T-helper 22 cell (primary cell): ENCODE measurements around the gene TUBB1.
"Not testable (repeated sequence)": the region's sequence is repeated elsewhere in the genome, so short reads cannot be mapped to it uniquely, and the experiment has no call there.

Experiments
- DNase-seq: peaks from one replicate; pipeline ENCODE4 v3.0.0-alpha.2; 2020; ENCODE audit warnings: low read depth

Gene TUBB1

DNA sequence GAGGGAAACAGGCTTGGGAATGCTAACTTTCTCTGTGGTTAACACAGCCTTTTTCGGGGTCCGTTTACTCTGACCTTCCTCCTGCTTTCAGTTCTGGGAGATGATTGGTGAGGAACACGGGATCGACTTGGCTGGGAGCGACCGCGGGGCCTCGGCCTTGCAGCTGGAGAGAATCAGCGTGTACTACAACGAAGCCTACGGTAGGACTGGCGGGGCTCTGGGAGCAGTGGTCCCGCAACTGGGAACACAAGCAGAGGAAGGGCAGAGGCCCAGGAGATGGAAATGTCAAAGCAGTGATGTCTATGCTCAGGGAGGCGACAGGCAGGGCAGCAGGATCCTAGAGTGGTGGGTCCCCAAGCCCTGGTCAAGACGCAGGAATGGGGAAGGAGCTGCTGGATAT is 3.5 kb downstream of the TUBB1 start:
- no peak for DNase-seq

DNA sequence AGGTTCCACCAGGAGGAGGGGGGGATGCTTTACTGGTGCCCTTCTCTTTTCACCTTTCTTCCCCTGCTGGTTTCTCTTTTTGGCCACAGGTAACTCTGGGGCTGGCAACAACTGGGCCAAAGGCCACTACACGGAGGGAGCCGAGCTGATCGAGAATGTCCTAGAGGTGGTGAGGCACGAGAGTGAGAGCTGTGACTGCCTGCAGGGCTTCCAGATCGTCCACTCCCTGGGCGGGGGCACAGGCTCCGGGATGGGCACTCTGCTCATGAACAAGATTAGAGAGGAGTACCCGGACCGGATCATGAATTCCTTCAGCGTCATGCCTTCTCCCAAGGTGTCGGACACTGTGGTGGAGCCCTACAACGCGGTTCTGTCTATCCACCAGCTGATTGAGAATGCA is 4.4 kb downstream of the TUBB1 start:
- no peak for DNase-seq

DNA sequence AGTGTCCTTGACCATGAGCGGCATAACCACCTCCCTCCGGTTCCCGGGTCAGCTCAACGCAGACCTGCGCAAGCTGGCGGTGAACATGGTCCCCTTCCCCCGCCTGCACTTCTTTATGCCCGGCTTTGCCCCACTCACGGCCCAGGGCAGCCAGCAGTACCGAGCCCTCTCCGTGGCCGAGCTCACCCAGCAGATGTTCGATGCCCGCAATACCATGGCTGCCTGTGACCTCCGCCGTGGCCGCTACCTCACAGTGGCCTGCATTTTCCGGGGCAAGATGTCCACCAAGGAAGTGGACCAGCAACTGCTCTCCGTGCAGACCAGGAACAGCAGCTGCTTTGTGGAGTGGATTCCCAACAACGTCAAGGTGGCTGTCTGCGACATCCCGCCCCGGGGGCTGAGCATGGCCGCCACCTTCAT is 4.9 kb downstream of the TUBB1 start:
- DNase-seq: no peak

DNA sequence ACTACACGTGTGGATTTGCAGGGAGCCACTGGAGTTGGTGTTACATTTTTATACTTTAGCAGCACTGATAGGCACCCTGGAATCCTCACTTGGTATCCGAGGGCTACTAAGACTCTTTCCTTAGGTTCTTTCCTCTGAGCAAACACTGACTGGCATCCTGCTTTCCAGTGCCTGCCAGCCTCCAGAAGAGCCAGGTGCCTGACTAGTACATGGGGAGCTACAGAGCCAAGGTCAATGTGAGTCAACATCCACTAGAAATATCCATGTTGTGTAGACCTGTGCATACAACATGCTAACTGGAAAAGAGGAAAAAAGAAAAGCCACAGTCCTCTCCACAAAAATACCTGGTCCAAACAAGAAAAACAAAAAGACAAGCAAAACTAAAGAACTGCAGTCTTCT is 5.9 kb downstream of the TUBB1 start:
- DNase-seq: no peak

DNA sequence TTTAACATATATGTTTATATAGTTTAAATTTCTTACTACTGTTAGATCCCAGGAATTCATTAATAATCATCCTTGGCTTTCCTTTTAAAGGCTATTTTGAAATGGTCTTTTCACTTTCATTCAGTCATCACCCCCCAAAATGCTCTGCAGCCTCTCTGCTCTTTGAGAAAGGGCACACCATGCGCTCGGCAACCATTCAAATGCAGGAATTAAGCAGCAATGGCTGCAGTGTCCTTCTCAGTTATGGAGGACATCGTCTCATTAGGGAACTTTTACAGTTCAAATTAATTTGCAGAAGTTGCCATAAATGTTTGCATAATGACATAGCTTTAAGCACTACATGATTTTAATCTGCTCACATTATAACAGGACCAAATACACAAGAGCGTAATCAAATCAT is 6.3 kb downstream of the TUBB1 start:
- DNase-seq: no peak

DNA sequence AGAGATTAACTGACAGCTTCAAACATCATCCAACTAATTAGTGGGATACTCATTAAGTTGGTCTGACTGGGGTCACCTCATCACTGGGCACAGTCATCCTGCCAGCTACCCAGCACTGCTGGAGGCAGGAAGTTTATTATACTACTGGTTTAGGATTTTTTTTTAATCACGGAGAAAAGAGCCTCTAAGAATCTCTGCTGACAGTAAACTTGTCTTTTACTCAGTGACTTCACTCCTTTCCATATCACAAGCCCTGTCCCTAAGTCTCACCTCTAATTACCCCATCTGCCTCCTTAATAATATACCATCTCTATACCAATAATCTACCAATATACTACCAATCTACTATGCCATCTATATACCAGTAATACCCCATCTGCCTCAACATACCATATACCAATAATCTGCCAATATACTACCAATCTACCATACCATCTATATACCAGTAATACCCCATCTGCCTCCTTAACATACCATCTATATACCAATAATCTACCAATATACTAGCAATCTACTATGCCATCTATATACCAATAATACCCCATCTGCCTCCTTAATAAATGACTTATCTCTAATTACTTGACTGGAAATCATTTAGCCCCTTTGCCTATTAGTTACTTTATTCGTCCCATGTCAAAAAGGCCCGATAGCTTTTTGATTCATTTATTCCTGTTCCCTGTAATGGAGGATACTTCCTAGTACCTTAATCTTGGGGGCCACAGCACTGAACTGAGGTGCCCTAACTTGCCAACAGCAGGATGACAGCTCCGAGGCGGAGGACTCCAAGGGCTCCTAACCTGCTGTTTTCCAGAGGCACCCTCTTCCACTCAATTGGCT is 7.9 kb downstream of the TUBB1 start:
- DNase-seq: no peak

DNA sequence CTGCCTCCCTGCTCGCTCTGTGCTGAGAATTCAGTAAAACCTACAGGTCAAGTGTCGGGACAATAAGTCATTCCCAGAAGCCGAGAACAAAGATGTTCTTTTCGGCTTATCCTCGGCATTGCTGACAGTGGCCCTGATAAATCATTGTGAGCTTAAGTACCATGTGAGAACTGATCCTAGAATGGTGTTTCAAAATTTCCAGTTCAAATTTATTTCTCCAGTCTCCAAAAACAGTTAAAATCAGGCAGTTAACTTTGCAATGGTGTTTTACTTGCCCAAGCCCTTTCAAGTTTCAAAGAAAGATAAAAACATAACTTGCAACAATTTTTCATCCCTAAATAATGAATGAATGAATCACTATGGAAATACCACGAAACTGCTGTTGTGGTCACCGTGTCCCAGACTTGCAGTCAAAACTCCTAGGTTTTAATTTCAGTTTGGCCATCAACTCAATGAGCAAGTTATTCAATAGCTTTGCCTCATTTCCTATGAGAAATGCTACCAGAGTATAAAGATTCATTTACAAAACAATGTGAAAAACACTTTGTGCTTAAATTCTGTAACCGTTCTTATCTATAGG is 8.6 kb downstream of the TUBB1 start:
- no peak for DNase-seq

DNA sequence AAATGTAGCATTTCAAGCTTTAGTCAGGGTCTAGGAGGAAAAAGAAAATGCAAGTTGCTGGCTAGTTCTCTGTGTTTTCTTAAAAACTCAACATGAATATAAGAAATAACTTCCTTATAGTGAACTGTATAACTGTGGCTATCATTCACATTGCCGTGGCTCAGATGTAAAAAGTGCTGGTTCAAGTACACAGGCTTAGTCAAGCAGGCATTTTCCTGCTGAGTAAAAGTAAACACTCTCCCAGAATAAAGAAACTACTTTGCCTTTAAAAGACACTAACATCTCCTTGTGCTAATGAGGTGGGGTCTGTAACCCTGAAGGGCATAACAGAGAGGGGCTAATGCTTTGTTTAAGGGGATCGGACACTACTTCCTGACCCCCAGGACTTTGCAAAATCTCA is 9.6 kb downstream of the TUBB1 start:
- DNase-seq: no peak

DNA sequence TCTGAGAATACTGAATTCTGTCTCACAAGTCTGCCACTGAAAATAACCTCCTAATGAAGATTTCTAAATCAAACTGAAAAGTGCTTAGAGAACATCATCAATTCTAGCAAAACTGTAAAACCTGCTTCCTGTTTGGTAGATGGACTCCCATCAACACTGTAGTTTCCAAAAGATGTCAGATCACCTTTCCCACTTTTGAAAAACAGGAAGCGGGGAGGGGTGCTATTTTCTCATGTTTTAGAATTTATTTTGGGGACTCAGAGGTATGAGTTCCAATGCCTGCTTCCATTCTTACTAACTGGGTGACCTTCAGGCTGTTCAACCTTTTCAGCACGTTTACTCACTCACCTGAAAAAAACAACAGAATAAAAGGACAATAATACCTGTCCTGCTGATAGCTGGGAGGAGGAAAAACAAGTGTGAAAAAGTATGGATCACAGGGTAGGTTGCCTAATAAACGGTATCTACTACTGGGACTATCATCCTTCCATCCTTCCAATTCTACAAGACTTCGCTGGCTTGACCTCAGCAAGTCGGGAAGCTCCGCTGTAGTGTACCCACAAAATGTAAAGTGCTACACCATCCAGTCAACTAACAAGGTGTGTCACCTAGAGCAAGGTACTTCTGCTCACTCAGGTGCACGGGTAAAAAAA is 11.8 kb downstream of the TUBB1 start:
- no peak for DNase-seq

DNA sequence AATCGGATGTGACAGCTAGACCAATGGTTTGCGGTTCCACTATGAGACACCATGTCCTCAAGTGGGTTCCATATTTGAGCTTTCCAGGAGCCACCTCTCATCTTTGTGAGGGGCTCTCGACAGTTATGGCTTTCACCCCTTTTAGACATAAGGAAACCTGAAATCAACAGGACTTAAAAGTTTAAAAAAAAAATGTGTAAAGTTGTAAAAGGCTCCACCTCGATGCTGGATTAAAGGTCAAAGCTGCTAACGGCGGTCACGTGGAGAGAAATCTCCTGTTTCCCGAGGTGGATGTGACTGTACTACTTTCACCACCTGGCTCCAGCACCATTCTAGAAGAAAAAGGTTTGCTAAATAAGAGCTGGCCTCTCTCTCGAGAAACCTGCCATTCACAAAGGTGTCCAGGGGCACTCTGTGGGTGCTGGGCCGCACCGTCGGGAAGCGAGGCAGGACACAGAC is 12.4 kb downstream of the TUBB1 start:
- DNase-seq: no peak

DNA sequence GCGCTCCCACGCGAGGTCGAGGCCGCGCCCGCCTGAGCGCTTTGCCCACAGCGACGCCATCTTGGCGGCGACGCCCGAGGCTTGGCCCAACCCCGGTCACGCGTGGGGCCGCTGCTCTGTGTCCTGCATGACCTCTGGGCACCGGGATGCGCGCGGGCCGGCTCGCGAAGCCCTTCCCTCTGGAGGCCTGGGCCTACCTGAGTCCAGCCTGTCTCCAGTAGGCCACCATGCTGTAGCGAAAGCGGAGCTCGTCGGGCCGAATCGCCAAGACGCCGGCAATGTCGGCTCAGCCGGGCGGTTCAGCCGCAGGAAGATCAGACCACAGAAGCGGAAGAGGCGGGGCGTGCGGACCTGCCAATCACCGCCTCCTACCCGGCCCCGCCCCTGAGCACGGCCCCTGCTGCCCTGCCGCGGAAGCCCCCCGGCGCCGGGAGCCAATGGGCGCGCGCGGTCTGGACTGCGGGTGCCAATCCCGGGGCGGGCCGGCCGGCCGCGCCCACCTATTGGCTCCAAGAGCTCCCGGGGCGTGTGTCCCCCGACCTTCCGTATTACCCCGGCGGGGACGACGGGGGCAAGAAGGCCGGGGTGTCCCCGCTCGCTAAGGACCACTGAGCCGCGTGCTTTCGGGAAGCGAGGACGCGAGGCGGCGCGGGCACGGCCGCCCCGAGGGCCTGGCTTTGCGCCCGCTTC is 12.9 kb downstream of the TUBB1 start, which contains the start of gene ATP5F1E:
ATP5F1E (minus strand) TSS at position 313 of the 690 bp plus-strand sequence; CDS start at position 229, 84 bp downstream.
- peak; percentile 96 for DNase-seq

DNA sequence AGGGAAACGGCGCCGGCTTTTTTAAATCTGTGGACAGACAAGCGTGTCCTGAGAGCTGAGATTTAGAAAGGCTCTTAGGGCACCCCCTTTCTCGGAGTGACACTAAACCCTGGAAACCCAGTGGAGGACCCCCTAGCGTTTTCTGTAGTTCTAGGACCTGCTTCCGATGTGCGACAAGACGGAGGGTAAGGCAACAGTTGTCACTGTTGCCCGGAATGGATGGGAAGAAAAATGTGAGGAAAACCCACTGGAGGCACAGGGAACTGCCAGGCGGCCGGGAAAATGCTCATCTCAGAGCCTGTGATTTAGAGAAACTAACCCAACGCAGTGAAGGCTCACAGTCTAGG is 13.5 kb downstream of the TUBB1 start:
- DNase-seq: no peak

DNA sequence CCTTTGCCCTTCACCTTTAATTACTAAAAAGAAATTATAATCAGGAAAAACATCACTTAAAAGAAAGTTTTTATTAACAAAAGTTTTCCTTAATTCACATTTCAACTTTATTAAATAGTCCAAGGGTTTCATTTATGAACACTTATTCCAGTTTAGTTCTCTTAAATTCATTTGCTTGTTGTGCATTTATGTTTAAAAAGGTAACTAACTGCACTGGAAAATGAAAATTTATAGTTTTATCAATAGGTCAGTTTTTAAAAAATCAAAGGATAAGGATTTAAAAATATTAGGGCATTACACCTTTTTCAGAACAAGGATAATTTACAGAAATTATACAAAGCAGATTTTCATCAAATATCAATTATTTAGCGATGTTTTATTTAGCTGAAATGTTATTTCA is 13.9 kb downstream of the TUBB1 start:
- no peak for DNase-seq

DNA sequence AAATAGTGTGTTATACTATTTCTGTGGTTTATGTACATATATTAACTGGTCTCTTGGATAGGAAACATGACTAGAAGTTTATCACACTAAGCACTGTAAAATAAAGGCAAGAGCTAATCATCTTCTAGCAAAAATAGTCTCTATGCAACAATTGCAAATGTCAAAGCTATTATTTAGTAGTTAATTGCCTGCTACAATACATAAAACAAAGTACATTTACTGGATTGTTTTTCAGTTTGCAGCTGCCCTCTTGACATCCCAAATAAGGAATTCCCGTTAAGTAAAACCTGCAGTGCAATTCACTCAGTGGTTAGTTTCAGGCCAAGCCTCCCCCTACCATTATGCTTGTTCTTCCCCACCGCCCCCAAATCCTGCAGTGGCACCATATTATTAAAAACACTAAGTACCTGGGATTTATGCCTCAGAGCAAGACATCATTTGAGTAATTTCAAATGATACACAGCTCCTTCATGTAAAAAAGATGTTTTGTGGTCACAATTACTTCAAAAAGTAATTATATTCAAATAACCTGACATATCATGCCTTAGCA is 14.5 kb downstream of the TUBB1 start:
- no peak for DNase-seq

DNA sequence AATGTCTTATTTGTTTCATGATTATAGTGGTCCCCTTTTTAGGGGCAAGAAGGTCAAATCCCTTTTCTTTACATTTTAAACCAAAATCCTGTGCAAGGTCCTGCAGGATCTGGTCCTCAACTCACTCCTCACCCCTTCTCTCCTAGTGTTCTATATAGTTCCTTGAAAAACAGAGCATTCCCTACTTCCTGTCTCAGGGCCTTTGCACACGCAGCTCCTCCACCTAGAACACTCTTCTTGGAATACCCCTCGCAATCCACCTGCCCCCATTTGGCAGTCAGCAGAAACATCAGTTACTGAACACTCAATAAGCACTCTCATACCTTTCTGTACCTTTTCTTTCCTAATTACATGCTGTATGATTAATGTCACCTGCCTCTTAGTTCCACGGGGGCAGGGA is 16.2 kb downstream of the TUBB1 start:
- DNase-seq: no peak

DNA sequence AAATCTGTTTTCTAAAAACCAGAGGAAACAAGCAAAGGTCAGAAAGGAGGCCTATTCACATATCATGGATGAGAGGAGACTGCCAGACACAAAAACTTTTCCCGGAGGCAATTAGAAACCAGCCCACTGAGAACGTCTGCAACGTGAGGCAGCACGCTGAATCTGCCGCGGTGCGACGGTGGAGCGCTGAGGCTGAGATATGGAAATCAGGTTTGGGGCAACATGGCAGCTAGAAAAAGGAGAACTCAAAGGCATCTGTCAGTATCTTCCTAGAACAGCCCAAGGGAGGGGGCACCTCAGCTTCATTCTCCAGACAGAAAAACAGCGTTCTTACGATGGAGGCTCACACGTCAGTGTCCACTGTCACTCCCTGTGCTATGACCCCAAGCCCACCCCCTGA is 18.2 kb downstream of the TUBB1 start:
- DNase-seq: no peak

DNA sequence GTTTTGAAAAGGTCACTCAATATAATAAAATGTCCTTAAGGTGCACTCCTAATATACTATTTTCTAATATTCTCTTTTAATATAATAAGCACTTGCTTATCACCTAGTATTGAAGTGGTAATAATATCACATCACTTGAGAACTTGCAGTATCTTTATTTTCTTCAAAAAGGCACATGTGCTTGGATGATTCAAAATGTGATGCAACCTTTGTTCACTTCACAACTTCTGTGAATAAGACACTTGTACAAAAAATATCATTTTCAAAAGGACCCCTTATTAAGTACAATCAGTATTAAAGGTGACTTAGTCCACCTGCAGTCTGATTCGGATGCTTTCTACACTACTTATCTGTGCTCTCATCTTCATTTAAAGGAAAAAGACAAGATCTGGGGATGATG is 20.0 kb downstream of the TUBB1 start:
- DNase-seq: no peak

DNA sequence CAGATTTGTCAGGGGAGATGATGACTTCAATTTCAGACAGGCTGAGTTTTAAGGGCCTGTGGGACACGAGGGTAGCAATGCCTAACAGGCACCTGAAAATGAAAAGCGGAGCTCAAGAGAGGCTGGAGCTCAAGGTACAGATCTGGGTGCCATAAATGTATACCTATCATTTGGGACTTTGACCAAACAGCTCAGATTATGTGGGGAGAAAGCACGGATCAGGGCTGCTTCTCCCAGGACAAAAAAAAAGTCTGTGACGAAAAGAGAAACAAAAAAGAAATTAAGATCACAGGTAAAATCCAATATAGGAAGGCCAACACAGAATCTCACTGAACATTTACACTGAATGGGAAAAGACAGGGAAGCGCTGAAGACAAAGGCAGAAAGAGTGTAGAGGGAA is 21.4 kb downstream of the TUBB1 start:
- DNase-seq: no peak

DNA sequence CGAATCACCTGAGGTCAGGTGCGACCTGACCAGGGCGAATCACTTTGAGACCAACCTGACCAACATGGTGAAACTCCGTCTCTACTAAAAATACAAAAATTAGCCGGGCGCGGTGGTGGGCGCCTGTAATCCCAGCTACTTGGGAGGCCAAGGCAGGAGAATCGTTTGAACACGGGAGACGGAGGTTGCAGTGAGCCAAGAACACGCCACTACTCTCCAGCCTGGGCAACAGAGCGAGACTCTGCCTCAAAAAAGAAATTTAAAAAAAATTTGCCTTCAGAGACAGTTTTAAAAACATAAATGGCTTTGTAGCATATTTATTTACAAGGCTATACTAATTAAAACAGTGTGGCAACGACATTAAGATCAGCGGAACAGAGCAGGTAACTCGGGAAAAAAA is 22.3 kb downstream of the TUBB1 start:
- not testable (repeated sequence) for DNase-seq

DNA sequence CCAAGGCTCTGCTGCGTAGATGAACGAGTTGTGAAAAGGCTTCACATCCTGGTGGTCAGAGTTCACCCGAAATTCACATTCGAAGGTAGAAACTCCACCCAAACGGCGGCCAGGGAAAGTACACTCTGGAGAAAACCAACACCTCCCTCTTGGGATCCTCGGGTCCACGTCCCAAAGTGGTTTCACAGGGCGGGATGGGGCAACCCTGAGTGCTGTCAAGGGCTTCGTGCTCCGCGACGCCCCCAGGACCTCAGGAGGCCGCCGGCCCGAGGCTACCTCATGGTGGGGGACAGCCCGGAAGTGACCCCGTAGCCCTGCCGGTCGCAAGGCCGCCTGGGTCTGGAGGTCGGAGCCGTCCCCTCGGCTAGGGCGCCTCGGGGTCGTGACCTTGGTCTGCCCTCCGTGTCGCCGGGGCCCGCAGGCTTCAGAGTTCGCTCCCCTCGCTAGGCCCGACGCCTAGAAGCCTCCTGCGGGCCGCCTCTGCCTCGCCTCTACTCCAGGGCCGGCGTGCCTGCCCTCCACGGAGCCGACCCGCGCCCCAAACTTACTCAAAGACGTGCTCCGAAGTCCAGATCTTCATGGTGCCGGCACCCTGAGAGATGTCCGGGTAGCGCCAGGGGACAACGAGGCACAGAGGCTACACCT is 23.0 kb downstream of the TUBB1 start, which contains the start of gene PRELID3B:
PRELID3B (minus strand) TSS at position 636 of the 645 bp plus-strand sequence; CDS start at position 580, 56 bp downstream.
- DNase-seq: no peak

DNA sequence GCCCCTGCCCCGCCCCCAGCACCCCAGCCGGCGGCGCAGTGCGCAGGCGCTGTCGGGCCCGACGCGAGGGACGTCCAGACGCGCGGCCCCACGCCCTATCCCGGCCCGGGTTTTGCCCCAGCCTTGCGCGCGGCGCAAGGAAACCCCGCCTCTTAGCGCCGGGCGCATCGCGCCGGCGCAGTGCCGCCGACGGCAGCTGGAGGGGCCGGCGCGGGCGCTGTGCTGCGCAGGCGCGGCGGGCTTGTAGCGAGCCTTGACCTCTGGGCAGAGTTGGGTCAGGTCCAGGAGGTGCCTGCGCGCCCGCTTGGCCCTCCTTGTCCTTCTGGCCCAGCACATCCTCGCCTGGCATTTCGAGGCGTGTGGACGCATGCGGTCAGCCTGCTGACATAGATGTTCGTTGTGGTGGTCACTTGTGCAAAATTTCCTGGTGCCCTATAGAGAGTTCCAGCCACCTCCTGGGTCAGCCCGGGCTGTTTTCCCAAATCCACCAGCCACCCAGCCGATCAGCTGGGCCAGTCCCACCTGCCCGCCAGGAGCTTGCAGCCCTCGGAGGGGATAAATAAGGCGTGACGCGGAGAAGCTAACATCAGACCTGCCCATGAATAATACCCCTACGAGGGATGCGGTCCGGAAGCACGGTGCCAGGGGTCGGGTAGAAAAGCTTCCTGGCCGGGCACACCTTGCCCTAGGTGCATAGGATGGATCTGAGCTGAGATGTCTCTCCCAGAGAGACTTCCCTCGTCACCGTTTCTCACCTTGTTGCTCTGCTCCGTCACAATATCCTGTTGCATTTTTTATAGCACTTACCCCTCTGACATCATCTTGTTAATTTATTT is 23.8 kb downstream of the TUBB1 start:
- peak; percentile 87 for DNase-seq
